Measurements from ENCODE around the gene RGS9.
"Not testable (repeated sequence)": the region's sequence is repeated elsewhere in the genome, so short reads cannot be mapped to it uniquely, and the experiment has no call there.

The RGS9 gene

GRCh38 chr17:65185062-65185461 is 47.9 kb downstream of the RGS9 start:
- no peak for DNase-seq

- DNase-seq: no peak
These were observed 48.7 kb downstream of the RGS9 start for GRCh38 chr17:65185668-65186382.

GRCh38 chr17:65190467-65191097 is 53.4 kb downstream of the RGS9 start:
- DNase-seq: no peak

- no peak for DNase-seq
These were observed 54.9 kb downstream of the RGS9 start for GRCh38 chr17:65191811-65192740.

GRCh38 chr17:65193305-65193704 is 56.1 kb downstream of the RGS9 start:
- DNase-seq: no peak

- no peak for DNase-seq
These were observed 56.6 kb downstream of the RGS9 start for GRCh38 chr17:65193716-65194293.

GRCh38 chr17:65194670-65195334 is 57.6 kb downstream of the RGS9 start:
- no peak for DNase-seq

- DNase-seq: no peak
These were observed 58.5 kb downstream of the RGS9 start for GRCh38 chr17:65195716-65196115.

- DNase-seq: no peak
These were observed 59.4 kb downstream of the RGS9 start for GRCh38 chr17:65196617-65197016.

GRCh38 chr17:65197201-65197600 is 60.0 kb downstream of the RGS9 start:
- DNase-seq: no peak

GRCh38 chr17:65198653-65199382 is 61.6 kb downstream of the RGS9 start:
- peak; percentile 67 for DNase-seq

GRCh38 chr17:65201331-65201730 is 64.2 kb downstream of the RGS9 start:
- no peak for DNase-seq

GRCh38 chr17:65202844-65203571 is 65.8 kb downstream of the RGS9 start:
- no peak for DNase-seq

GRCh38 chr17:65204001-65204400 is 66.8 kb downstream of the RGS9 start:
- no peak for DNase-seq

- no peak for DNase-seq
These were observed 68.5 kb downstream of the RGS9 start for GRCh38 chr17:65205655-65206054.

- DNase-seq: not testable (repeated sequence)
These were observed 70.3 kb downstream of the RGS9 start for GRCh38 chr17:65207448-65207847.

- no peak for DNase-seq
These were observed 71.5 kb downstream of the RGS9 start for GRCh38 chr17:65208717-65209116.

- DNase-seq: no peak
These were observed 81.1 kb downstream of the RGS9 start for GRCh38 chr17:65218261-65218660.

- no peak for DNase-seq
These were observed 82.0 kb downstream of the RGS9 start for GRCh38 chr17:65219124-65219523.

- no peak for DNase-seq
These were observed 82.5 kb downstream of the RGS9 start for GRCh38 chr17:65219707-65220106.

- no peak for DNase-seq
These were observed 83.6 kb downstream of the RGS9 start for GRCh38 chr17:65220732-65221131.
